HepG2 (cell line): Measurements from ENCODE around the gene PROX2. TPM values are rescaled to one million over a fixed set of nuclear protein-coding genes. Genes with fewer than 3 reads are reported as not detected.

Experiments
- FOXK1 ChIP-seq: sonication (generic); formaldehyde crosslinking; IDR thresholded peaks from 2 replicates; pipeline ENCODE4 v1.4.0; 2020; ENCODE audit warnings: low read depth, missing genetic modification reagents, borderline replicate concordance
- GPBP1L1 ChIP-seq: sonication (generic); formaldehyde crosslinking; IDR thresholded peaks from 2 replicates; pipeline ENCODE4 v1.5.0; 2020; ENCODE audit warnings: mild to moderate bottlenecking, missing genetic modification reagents
- HNRNPLL ChIP-seq: fragments of 200-400 bp; formaldehyde crosslinking; IDR thresholded peaks from 2 replicates; pipeline ENCODE4 v1.6.1; 2017; ENCODE audit warnings: mild to moderate bottlenecking, low read depth, low read length; ENCODE audit not compliant: poor library complexity, severe bottlenecking
- HOXA7 ChIP-seq: sonication (generic); formaldehyde crosslinking; IDR thresholded peaks from 2 replicates; pipeline ENCODE4 v1.8.1; 2022; ENCODE audit warnings: mild to moderate bottlenecking, missing genetic modification reagents, moderate library complexity
- KMT2A ChIP-seq: sonication (generic); formaldehyde crosslinking; IDR thresholded peaks from 2 replicates; pipeline ENCODE4 v1.4.0; 2020; ENCODE audit warnings: missing genetic modification reagents
- MXD3 ChIP-seq: IDR thresholded peaks from 2 replicates; pipeline ENCODE4 v1.6.1; 2016; ENCODE audit warnings: mild to moderate bottlenecking, missing biosample characterization, missing genetic modification reagents
- MYNN ChIP-seq: sonication (generic); formaldehyde crosslinking; IDR thresholded peaks from 2 replicates; pipeline ENCODE4 v1.4.0; 2020; ENCODE audit warnings: mild to moderate bottlenecking, low read depth, missing genetic modification reagents
- NR3C1 ChIP-seq: sonication (generic); formaldehyde crosslinking; IDR thresholded peaks from 2 replicates; pipeline ENCODE4 v1.4.0; 2020; ENCODE audit warnings: missing genetic modification reagents
- RBM39 ChIP-seq: fragments of 200-400 bp; formaldehyde crosslinking; IDR thresholded peaks from one replicate; pipeline ENCODE4 v1.6.1; 2018; ENCODE audit warnings: antibody characterized with exemption, mild to moderate bottlenecking, low read depth, low read length; ENCODE audit not compliant: poor library complexity, severe bottlenecking
- RXRB ChIP-seq: IDR thresholded peaks from 2 replicates; pipeline ENCODE4 v1.6.1; 2016; ENCODE audit warnings: borderline replicate concordance, missing genetic modification reagents, missing compliant biosample characterization
- ZBTB1 ChIP-seq: sonication (generic); formaldehyde crosslinking; IDR thresholded peaks from 2 replicates; pipeline ENCODE4 v1.4.0; 2020; ENCODE audit warnings: missing genetic modification reagents, borderline replicate concordance
- ZBTB7B ChIP-seq: sonication (generic); formaldehyde crosslinking; IDR thresholded peaks from 2 replicates; pipeline ENCODE4 v1.4.0; 2020; ENCODE audit warnings: missing genetic modification reagents
- ZFP91 ChIP-seq: sonication (generic); formaldehyde crosslinking; IDR thresholded peaks from 2 replicates; pipeline ENCODE4 v1.9.0; 2022; ENCODE audit warnings: missing genetic modification reagents, mild to moderate bottlenecking, borderline replicate concordance
- ZKSCAN8 ChIP-seq: IDR thresholded peaks from 2 replicates; pipeline ENCODE4 v1.6.1; 2016; ENCODE audit warnings: borderline replicate concordance, missing genetic modification reagents, missing compliant biosample characterization
- ZNF224 ChIP-seq: sonication (generic); formaldehyde crosslinking; IDR thresholded peaks from 2 replicates; pipeline ENCODE4 v1.5.0; 2020; ENCODE audit warnings: mild to moderate bottlenecking, missing genetic modification reagents
- ZNF407 ChIP-seq: sonication (generic); formaldehyde crosslinking; IDR thresholded peaks from one replicate; pipeline ENCODE4 v1.5.1; 2020; ENCODE audit warnings: mild to moderate bottlenecking, missing genetic modification reagents; ENCODE audit errors: not compliant biosample characterization
- polyA plus RNA-seq, 8 experiments: library from polyadenylated mRNA; depleted of rRNA in 3 of 8; stranded (reverse) in 7 of 8; unstranded in 1 of 8; fragments of >200 nt; fragmentation: Illumina TruSeq in 4 of 8; extraction: Trizol in 4 of 8; gene quantifications; 2 replicates each; pipeline versions ENCODE4 v1.2.1 to v1.2.3, GENCODE V29; 2011 to 2016; ENCODE audit warnings: low read depth in 4 of 8, missing spikeins in 1 of 8, mixed read lengths in 1 of 8; ENCODE audit not compliant: insufficient read depth in 1 of 8
- total RNA-seq, 5 experiments: library from RNA; depleted of rRNA; stranded (reverse); fragments of >200 nt; fragmentation: Illumina TruSeq; extraction: Trizol; gene quantifications; 2 replicates each; pipeline ENCODE4 v1.2.3, GENCODE V29; 2016; ENCODE audit warnings: low read depth in 1 of 5

PROX2 gene
- total and polyA plus RNA-seq, 2 of the 13 experiments (the other 11 are each of a cell fraction or from before 2014, with no cell fraction given): not detected

GRCh38 chr14:74881431-74882102 is 5.6 kb upstream of the PROX2 start, which contains the start of gene DLST (continued):
- TF ChIP-seq ZNF407: peak; percentile 71
- TF ChIP-seq MYNN: peak; percentile 76; the same call in 1 of the 2 replicates
- TF ChIP-seq KMT2A (CRISPR knock-in tag): peak; percentile 96
- TF ChIP-seq ZBTB1: peak; percentile 89; the same call in 1 of the 2 replicates
- peak; percentile 87 for TF ChIP-seq ZBTB7B
- TF ChIP-seq ZKSCAN8: peak; percentile 72; the same call in 1 of the 2 replicates
- peak; percentile 90 for TF ChIP-seq ZFP91
- TF ChIP-seq HOXA7: peak; percentile 49; the same call in 1 of the 2 replicates
- TF ChIP-seq ZNF224 (CRISPR knock-in tag): no peak
- TF ChIP-seq RXRB (CRISPR knock-in tag): peak; percentile 67; the same call in 1 of the 2 replicates
- TF ChIP-seq MXD3: peak; percentile 65
- no peak for TF ChIP-seq NR3C1 (CRISPR knock-in tag)
- peak; percentile 55 for TF ChIP-seq RBM39
- TF ChIP-seq FOXK1 (CRISPR knock-in tag): peak; percentile 68; the same call in 1 of the 2 replicates
- TF ChIP-seq GPBP1L1 (CRISPR knock-in tag): no peak
- TF ChIP-seq HNRNPLL: peak; percentile 82
